ENCODE measurements around the gene ELOF1. TPM values are rescaled to one million over a fixed set of nuclear protein-coding genes. Genes with fewer than 3 reads are reported as not detected.

The ELOF1 gene
- total RNA-seq, 1 experiment from 2014 or later, result 49.4 TPM

GRCh38 chr19:11535792-11536595 is 23.0 kb downstream of the ELOF1 start:
- DNase-seq, result peak; percentile 83 to 92
- Mint-ChIP-seq H3K4me1 (ENCODE audit: low read depth, unreplicated experiment) (peaks cover 6% of the 10 kb centered on the region), H3K27ac (ENCODE audit: unreplicated experiment) (peak overlapping the region; percentile 83), H3K36me3 (ENCODE audit: insufficient read depth, unreplicated experiment) (no peaks in the 10 kb centered on the region), H3K9me3 (ENCODE audit: unreplicated experiment) (no peaks in the 10 kb centered on the region), H3K27me3 (ENCODE audit: insufficient read depth, unreplicated experiment) (no peaks in the 10 kb centered on the region), H3K4me3 (ENCODE audit: unreplicated experiment) (peak overlapping the region; percentile 69)
- Histone ChIP-seq H3K9me3 (no peaks in the 10 kb centered on the region), H3K27me3 (replicated peaks; ENCODE audit: control insufficient read depth, insufficient read depth, low read length) (no peaks in the 10 kb centered on the region), H3K36me3 (ENCODE audit: control insufficient read depth, insufficient read depth, low read length) (no peaks in the 10 kb centered on the region), H3K4me1 (peaks cover 4% of the 10 kb centered on the region; the same call in 1 of the 2 replicates), H3K4me3 (ENCODE audit: low read depth, low read length) (peak overlapping the region; percentile 28)
- TF ChIP-seq, protein P1, sequence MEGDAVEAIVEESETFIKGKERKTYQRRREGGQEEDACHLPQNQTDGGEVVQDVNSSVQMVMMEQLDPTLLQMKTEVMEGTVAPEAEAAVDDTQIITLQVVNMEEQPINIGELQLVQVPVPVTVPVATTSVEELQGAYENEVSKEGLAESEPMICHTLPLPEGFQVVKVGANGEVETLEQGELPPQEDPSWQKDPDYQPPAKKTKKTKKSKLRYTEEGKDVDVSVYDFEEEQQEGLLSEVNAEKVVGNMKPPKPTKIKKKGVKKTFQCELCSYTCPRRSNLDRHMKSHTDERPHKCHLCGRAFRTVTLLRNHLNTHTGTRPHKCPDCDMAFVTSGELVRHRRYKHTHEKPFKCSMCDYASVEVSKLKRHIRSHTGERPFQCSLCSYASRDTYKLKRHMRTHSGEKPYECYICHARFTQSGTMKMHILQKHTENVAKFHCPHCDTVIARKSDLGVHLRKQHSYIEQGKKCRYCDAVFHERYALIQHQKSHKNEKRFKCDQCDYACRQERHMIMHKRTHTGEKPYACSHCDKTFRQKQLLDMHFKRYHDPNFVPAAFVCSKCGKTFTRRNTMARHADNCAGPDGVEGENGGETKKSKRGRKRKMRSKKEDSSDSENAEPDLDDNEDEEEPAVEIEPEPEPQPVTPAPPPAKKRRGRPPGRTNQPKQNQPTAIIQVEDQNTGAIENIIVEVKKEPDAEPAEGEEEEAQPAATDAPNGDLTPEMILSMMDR (IDR thresholded peaks at IDR 0.05; ENCODE audit: insufficient read depth in 1 of 2, low read depth in 1 of 2, low read length in 1 of 2, severe bottlenecking in 1 of 2, unreplicated experiment in 1 of 2), result peak; percentile 75 to 84
- BruUV-seq (replicated peaks), result no TSS peak
- CTCF ChIA-PET, result interaction anchor here (0.6 to 1.4 kb wide), 6 partner anchors 10 to 191 kb away, joined by 3 to 6 read pairs (median 4); partner anchors contain the start of gene SWSAP1
- POLR2A ChIA-PET, result no interaction called here
- intact Hi-C loops (cut with micrococcal nuclease; ENCODE audit: unreplicated experiment), result loop anchor here (2.0 kb wide), 1 partner anchor 51 kb away; no protein-coding TSS in a partner anchor

GRCh38 chr19:11534948-11535347 is 24.1 kb downstream of the ELOF1 start:
- Mint-ChIP-seq H3K36me3 (ENCODE audit: insufficient read depth, unreplicated experiment) (no peaks in the 10 kb centered on the region), H3K27me3 (ENCODE audit: insufficient read depth, unreplicated experiment) (no peaks in the 10 kb centered on the region), H3K9me3 (ENCODE audit: unreplicated experiment) (no peaks in the 10 kb centered on the region), H3K4me1 (ENCODE audit: low read depth, unreplicated experiment) (peaks cover 6% of the 10 kb centered on the region), H3K4me3 (ENCODE audit: unreplicated experiment) (peak overlapping the region; percentile 1), H3K27ac (ENCODE audit: unreplicated experiment) (no peak overlapping the region)
- CTCF ChIA-PET, result no interaction called here
- POLR2A ChIA-PET, result no interaction called here
- Histone ChIP-seq H3K4me1 (peaks cover 4% of the 10 kb centered on the region; the same call in 1 of the 2 replicates), H3K36me3 (ENCODE audit: control insufficient read depth, insufficient read depth, low read length) (no peaks in the 10 kb centered on the region), H3K4me3 (ENCODE audit: low read depth, low read length) (no peak overlapping the region), H3K9me3 (no peaks in the 10 kb centered on the region), H3K27me3 (replicated peaks; ENCODE audit: control insufficient read depth, insufficient read depth, low read length) (no peaks in the 10 kb centered on the region)
- no peak for DNase-seq
- intact Hi-C loops (cut with micrococcal nuclease; ENCODE audit: unreplicated experiment), result no loop called here
- no TSS peak for BruUV-seq (replicated peaks)
- TF ChIP-seq, protein P1 (IDR thresholded peaks at IDR 0.05; ENCODE audit: insufficient read depth in 1 of 2, low read depth in 1 of 2, low read length in 1 of 2, severe bottlenecking in 1 of 2, unreplicated experiment in 1 of 2), result no peak

- intact Hi-C loops (cut with micrococcal nuclease; ENCODE audit: unreplicated experiment), result no loop called here
- ChIA-PET POLR2A (no interaction called here), CTCF (no interaction called here)
- H3K9me3 Mint-ChIP-seq (ENCODE audit: unreplicated experiment), result no peaks in the 10 kb centered on the region
- H3K4me3 ChIP-seq (ENCODE audit: low read depth, low read length), result no peak overlapping the region
- no peaks in the 10 kb centered on the region for H3K36me3 Mint-ChIP-seq (ENCODE audit: insufficient read depth, unreplicated experiment)
- no TSS peak for BruUV-seq (replicated peaks)
- H3K4me3 Mint-ChIP-seq (ENCODE audit: unreplicated experiment), result peak overlapping the region; percentile 1
- no peaks in the 10 kb centered on the region for H3K27me3 ChIP-seq (replicated peaks; ENCODE audit: control insufficient read depth, insufficient read depth, low read length)
- H3K4me1 Mint-ChIP-seq (ENCODE audit: low read depth, unreplicated experiment), result peaks cover 6% of the 10 kb centered on the region
- H3K27ac Mint-ChIP-seq (ENCODE audit: unreplicated experiment), result no peak overlapping the region
- H3K4me1 ChIP-seq, result peaks cover 4% of the 10 kb centered on the region; the same call in 1 of the 2 replicates
- H3K36me3 ChIP-seq (ENCODE audit: control insufficient read depth, insufficient read depth, low read length), result no peaks in the 10 kb centered on the region
- H3K27me3 Mint-ChIP-seq (ENCODE audit: insufficient read depth, unreplicated experiment), result no peaks in the 10 kb centered on the region
- DNase-seq, result no peak
- TF ChIP-seq, protein P1 (IDR thresholded peaks at IDR 0.05; ENCODE audit: insufficient read depth in 1 of 2, low read depth in 1 of 2, low read length in 1 of 2, severe bottlenecking in 1 of 2, unreplicated experiment in 1 of 2), result no peak
- no peaks in the 10 kb centered on the region for H3K9me3 ChIP-seq
Measured at GRCh38 chr19:11534538-11534937, 24.5 kb downstream of the ELOF1 start.

Measured in Caco-2 (cell line).